Stimulated activated naive CD8-positive, alpha-beta T cell treated with anti-CD3 and anti-CD28 coated beads, Interleukin-15, Interleukin-2, amounts not matched to agents 100 ng/mL and 50 ng/mL, for 24 hours (primary cell): ENCODE data around the gene SERINC3.
"Not testable (repeated sequence)": the region's sequence is repeated elsewhere in the genome, so short reads cannot be mapped to it uniquely, and the experiment has no call there.

Source experiments
- H3K27ac Mint-ChIP-seq: one replicate; pipeline ENCODE4 v1.8.0; 2021; ENCODE audit warnings: mild to moderate bottlenecking, mixed read lengths
- H3K27me3 Mint-ChIP-seq: one replicate; pipeline ENCODE4 v1.8.0; 2021; ENCODE audit warnings: mixed read lengths
- H3K36me3 Mint-ChIP-seq: one replicate; pipeline ENCODE4 v1.8.0; 2021; ENCODE audit warnings: low read depth, mixed read lengths
- H3K4me1 Mint-ChIP-seq: one replicate; pipeline ENCODE4 v1.8.0; 2021; ENCODE audit warnings: low read depth, mixed read lengths
- H3K4me3 Mint-ChIP-seq: one replicate; pipeline ENCODE4 v1.8.0; 2021; ENCODE audit warnings: mild to moderate bottlenecking, mixed read lengths
- H3K9me3 Mint-ChIP-seq: one replicate; pipeline ENCODE4 v1.8.0; 2021; ENCODE audit warnings: mixed read lengths

Gene SERINC3

DNA sequence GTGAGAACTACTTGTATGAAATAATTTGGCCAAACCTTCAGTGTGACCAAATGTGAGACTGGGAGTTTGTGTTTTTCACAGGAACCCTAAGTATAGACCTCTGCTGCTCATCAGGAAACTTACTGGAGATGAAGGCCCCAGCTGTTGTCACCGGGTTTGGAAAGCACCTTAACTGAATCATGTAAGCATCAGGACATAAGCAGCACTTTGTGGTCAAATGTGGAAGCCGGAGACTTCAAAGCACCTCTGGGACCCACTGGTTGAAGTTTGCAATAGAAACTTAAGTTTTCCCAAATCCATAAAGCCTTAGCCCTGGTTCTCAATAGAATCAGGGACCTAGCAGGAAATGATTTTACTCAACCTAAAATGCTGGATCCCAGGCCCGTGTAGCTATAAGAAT, 31.9 kb downstream of the SERINC3 start:
- peak overlapping the region; percentile 23 for H3K27ac Mint-ChIP-seq
- peaks cover 38% of the 10 kb centered on the region for H3K4me1 Mint-ChIP-seq
- no peaks in the 10 kb centered on the region for H3K27me3 Mint-ChIP-seq
- no peaks in the 10 kb centered on the region for H3K9me3 Mint-ChIP-seq
- no peak overlapping the region for H3K4me3 Mint-ChIP-seq
- H3K36me3 Mint-ChIP-seq: peaks cover 58% of the 10 kb centered on the region

DNA sequence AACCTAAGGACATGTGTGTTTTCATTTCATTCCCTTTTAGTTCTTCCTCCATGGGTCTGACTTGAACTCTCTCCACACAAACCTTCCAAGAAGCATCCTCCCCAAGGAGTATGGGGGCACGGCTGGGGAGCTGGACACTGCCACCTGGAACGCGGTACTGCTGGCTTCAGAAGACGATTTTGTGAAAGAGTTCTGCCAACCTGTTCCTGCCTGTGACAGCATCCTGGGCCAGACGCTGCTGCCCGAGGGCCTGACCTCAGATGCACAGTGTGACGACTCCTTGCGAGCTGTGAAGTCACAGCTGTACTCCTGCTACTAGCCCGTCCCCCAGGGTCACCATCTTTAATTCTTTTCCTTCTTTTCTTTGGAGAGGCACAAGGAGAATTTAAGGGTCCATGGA, 32.6 kb downstream of the SERINC3 start:
- Mint-ChIP-seq H3K27ac (peak overlapping the region; percentile 23), H3K4me1 (peaks cover 32% of the 10 kb centered on the region), H3K36me3 (peaks cover 52% of the 10 kb centered on the region), H3K9me3 (no peaks in the 10 kb centered on the region), H3K4me3 (no peak overlapping the region), H3K27me3 (no peaks in the 10 kb centered on the region)

DNA sequence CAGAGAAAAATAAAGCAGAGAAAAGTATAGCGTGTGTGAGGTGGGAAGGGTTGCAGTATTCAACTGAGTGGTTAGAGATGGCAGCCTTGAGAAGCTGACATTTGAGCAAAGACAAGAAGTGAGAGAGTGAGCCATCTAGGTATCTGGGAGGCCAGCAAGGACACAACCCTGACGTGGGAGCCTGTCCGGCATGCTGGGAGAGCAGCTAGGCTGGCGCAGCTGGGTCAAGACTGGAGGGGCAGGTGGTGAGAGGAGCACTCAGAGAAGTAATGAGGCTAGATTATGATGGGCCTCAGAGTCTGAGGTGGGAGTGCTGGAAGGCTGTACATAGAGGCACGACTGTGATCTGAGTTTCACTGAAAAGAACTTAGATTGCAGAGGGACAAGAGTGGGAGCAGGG, 33.3 kb downstream of the SERINC3 start:
- Mint-ChIP-seq H3K4me3 (no peak overlapping the region), H3K9me3 (no peaks in the 10 kb centered on the region), H3K4me1 (peaks cover 27% of the 10 kb centered on the region), H3K36me3 (peaks cover 53% of the 10 kb centered on the region), H3K27me3 (no peaks in the 10 kb centered on the region), H3K27ac (peak overlapping the region; percentile 53)

DNA sequence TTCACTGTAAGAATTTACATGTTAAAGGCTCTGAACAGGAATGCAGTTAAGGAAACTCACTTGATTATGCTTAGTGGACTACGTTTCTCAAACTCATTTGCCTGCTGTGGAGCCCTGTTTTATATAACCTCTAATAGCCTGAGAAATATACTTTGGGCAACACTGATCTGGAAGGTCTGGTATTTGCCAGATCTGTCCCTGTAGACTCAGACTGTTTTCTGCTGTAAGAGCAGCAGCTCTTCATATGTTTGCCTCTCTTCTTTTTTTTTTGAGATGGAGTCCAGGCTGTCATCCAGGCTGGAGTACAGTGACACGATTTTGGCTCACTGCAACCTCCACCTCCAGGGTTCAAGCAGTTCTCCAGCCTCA, 36.1 kb downstream of the SERINC3 start:
- Mint-ChIP-seq H3K4me3 (no peak overlapping the region), H3K27ac (peak overlapping the region; percentile 16), H3K36me3 (peaks cover 58% of the 10 kb centered on the region), H3K27me3 (no peaks in the 10 kb centered on the region), H3K4me1 (peaks cover 15% of the 10 kb centered on the region), H3K9me3 (no peaks in the 10 kb centered on the region)

DNA sequence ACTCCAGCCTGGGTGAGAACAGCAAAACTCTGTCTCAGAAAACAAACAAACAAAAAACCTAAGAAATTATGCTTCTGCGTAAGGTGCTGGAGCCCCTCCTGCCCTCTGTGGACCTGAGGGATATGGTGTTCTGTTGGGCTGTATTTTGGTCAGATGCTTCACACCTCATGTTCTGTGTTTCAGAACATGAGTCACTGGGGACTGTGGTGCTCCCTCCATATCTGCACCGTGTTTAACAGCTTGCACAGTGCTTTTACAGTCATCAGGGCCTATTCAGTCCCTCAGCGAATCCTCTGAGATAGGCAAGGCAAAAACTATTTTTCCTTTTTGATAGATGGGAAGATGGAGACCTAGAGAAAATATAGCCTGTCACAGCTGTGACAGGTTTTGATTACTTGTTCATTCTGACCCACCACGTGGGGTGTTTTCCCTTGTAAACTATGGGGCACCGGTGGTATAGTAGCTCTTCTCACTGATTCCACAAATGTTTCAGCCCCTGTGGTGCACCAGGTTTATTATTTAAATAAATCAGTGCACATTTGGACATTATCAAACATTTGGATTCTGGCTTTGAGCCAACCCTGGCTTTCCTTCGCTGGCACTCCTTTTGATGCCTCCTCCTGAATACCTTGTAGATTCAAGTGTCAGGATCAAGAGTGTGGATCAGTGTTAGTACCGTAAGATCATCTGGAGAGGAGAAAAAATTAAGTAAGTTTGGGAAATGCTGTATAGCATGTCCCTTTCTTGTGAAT, 36.6 kb downstream of the SERINC3 start:
- peaks cover 58% of the 10 kb centered on the region for H3K36me3 Mint-ChIP-seq
- peak overlapping the region; percentile 3 for H3K27ac Mint-ChIP-seq
- no peaks in the 10 kb centered on the region for H3K9me3 Mint-ChIP-seq
- no peaks in the 10 kb centered on the region for H3K27me3 Mint-ChIP-seq
- H3K4me1 Mint-ChIP-seq: peaks cover 12% of the 10 kb centered on the region
- no peak overlapping the region for H3K4me3 Mint-ChIP-seq

DNA sequence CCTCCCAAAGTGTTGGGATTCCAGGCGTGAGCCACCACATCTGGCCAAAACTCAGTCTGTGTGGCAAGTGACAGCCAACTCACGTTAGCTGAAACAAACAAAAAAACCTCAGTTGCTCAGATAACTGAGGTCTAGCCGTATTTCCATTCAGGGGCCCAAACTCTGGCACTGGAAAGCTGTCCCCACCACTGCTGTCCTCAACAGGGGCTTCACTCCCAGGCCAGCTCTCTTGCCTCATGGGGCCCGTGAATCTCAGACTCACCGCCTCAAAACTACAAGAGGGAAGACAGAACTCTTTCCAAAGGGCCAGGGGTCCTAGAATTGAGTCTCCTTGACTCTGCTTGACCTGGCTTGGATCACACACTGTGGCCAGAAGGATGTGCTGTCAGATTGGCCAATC, 38.8 kb downstream of the SERINC3 start:
- H3K27me3 Mint-ChIP-seq: no peaks in the 10 kb centered on the region

DNA sequence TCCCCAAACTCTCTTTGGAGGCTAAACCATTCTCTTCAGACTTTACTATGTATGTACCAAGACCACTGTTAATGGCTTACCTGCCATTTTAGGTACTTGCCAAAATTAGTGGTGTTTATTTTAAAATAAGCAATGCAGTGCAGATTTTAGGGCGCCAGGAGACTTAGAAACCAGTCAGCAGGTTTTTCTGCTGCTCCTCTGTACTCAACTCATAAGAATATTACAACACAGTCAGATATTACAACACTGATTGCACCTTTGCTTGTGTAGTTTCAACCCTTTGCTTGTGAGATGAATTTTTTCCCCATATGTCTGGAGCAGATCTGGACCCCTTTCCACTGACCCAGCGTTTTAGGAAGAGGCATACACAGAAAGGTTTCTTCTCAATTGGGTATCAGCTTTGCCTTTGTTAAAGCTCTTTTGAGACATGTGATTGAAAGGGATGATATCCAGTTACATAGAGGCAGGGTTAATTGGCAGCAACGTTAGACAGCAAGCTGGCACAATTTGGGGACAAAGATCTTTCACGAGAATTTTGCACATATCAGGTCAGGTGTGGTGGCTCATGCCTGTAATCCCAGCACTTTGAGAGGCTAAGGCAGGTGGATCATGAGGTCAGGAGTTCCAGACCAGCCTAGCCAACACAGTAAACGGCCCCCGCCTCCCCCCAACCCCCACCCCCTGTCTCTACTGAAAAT, 40.0 kb downstream of the SERINC3 start:
- Mint-ChIP-seq H3K4me1 (peaks cover 12% of the 10 kb centered on the region), H3K9me3 (no peaks in the 10 kb centered on the region), H3K27me3 (no peaks in the 10 kb centered on the region), H3K27ac (no peak overlapping the region), H3K36me3 (peaks cover 40% of the 10 kb centered on the region), H3K4me3 (no peak overlapping the region)

More for the DNA sequence above, 38.8 kb downstream of the SERINC3 start:
- no peaks in the 10 kb centered on the region for H3K9me3 Mint-ChIP-seq
- no peak overlapping the region for H3K27ac Mint-ChIP-seq
- no peak overlapping the region for H3K4me3 Mint-ChIP-seq
- peaks cover 40% of the 10 kb centered on the region for H3K36me3 Mint-ChIP-seq
- peaks cover 7% of the 10 kb centered on the region for H3K4me1 Mint-ChIP-seq

DNA sequence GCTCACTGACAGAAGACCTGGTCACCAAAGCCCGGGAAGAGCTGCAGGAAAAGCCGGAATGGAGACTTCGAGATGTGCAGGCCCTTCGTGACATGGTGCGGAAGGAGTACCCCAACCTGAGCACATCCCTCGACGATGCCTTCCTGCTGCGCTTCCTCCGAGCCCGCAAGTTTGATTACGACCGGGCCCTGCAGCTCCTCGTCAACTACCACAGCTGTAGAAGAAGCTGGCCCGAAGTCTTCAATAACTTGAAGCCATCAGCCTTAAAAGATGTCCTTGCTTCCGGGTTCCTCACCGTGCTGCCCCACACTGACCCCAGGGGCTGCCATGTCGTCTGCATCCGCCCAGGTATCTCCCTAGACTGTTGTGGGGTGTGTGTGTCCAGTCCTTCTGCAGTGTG, 41.8 kb downstream of the SERINC3 start:
- Mint-ChIP-seq H3K4me3 (no peak overlapping the region), H3K4me1 (peaks cover 20% of the 10 kb centered on the region), H3K9me3 (no peaks in the 10 kb centered on the region), H3K36me3 (peaks cover 29% of the 10 kb centered on the region), H3K27ac (no peak overlapping the region), H3K27me3 (no peaks in the 10 kb centered on the region)

DNA sequence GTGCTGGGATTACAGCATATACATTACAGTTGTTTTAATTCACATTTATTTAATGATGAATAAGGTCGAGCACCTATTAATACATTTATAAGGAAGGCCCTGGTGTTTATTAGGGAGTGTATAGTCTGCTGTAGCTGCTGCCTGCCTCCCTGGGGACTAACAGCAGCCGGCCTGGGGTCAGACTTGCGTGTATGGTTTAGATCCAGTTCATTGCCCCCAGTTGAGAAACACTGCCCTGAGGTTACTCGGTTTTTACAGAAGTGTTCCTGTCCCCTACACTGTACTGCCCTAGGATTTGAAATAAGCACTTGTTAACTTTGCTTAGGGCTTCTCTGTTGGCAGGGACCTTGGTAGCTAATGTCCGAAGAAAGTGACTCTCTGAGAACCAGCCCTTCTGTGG, 42.2 kb downstream of the SERINC3 start:
- H3K27ac Mint-ChIP-seq: no peak overlapping the region
- H3K36me3 Mint-ChIP-seq: peaks cover 28% of the 10 kb centered on the region

DNA sequence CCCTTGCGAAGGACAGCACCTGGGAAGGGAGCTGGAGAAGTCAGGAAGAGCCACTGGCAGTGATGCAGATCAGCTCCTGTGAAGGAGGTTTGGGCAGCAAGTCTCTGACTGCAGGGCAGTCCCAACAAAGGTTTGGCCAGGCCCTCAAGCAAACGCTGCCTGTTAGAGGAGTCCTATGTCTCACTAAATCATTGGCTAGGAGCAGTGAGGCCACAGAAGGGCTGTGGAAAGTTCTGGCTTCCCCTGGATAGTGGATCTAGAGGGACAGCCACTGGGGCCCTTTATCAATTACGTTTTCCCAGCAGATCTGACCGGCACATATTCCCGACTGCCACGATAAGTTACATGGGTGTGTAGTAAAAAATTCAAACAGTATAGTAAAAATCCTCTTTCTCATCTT, 43.7 kb downstream of the SERINC3 start:
- peaks cover 19% of the 10 kb centered on the region for H3K36me3 Mint-ChIP-seq
- no peaks in the 10 kb centered on the region for H3K27me3 Mint-ChIP-seq
- H3K4me1 Mint-ChIP-seq: peaks cover 25% of the 10 kb centered on the region
- no peak overlapping the region for H3K4me3 Mint-ChIP-seq
- H3K27ac Mint-ChIP-seq: no peak overlapping the region
- no peaks in the 10 kb centered on the region for H3K9me3 Mint-ChIP-seq

More for the DNA sequence above, 42.2 kb downstream of the SERINC3 start:
- Mint-ChIP-seq H3K9me3 (no peaks in the 10 kb centered on the region), H3K4me1 (peaks cover 22% of the 10 kb centered on the region), H3K4me3 (no peak overlapping the region), H3K27me3 (no peaks in the 10 kb centered on the region)

DNA sequence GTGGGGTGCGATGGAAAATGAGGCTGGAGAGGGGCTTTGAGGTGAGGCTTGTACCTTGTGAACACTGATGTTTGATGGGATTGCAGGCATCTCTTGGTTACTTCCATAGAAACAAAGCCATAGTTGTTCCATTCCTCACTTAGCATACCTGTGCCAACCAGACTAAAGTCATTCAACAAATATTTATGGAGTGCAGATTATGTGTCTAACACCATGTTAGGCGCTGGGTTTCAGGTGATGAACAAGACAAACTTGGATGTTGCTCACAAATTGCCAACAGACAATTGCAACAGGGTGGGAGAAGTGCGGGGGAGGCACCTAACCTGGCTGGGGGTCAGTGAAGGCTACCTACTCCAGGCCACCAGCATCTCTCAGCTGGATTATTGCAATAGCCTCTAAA, 44.7 kb downstream of the SERINC3 start:
- no peaks in the 10 kb centered on the region for H3K27me3 Mint-ChIP-seq

DNA sequence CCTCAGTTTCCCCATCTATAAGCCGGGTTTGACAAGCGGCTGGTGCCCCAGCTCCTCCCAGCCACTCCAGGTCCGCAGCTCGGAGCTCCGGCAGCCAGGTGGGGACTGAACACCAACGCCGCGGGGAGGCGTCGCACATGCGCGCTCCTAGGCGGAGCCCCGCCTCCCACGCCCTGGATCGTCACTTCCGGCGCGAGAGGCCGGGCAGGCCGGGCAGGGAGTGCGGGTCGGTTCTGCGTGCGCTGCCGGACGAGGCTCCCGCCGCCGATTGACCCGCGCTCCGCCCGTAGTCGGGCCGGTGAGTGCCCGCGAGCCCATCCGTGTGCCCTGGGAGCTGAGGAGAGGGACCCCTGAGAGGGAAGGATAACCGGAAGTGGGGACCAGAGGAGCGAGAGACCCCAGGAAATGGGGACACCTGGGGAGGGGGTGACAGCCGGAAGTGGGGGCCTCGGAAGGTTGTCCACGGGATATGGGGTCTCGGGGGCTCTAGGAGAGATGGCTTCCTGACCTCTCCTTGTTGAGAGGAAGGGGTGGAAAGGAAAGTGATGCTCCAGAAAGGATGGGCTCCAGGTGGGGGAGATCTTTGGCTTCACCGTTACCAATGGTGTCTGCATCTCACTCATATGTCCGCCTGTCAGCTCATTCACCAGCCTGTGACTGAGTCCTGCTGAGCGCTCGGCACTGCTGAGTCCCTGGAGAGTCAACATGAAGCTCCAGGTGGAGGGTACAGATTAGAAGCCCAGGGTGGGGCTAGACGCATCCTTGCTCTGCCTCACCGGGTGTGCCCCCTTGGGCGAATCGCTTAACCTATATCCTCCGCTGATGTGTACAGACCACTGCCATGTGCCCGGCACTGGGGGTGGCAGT, 45.9 kb downstream of the SERINC3 start, which contains the start of gene TTPAL:
Gene TTPAL, plus strand, starts transcription at position 181 of the 867 bp plus-strand sequence. CDS start 4,126 bp downstream, outside the sequence.
- peak within 1 kb of the TSS; percentile 95 for H3K4me3 Mint-ChIP-seq
- H3K4me1 Mint-ChIP-seq: peaks cover 25% of the 10 kb centered on the region
- H3K27ac Mint-ChIP-seq: peak within 1 kb of the TSS; percentile 97
- H3K36me3 Mint-ChIP-seq: peaks cover 4% of the 10 kb centered on the region
- no peaks in the 10 kb centered on the region for H3K9me3 Mint-ChIP-seq
- H3K27me3 Mint-ChIP-seq: no peaks in the 10 kb centered on the region

More for the DNA sequence above, 44.7 kb downstream of the SERINC3 start:
- Mint-ChIP-seq H3K36me3 (peaks cover 17% of the 10 kb centered on the region), H3K9me3 (no peaks in the 10 kb centered on the region), H3K27ac (no peak overlapping the region), H3K4me1 (peaks cover 25% of the 10 kb centered on the region), H3K4me3 (peak overlapping the region; percentile 95)

DNA sequence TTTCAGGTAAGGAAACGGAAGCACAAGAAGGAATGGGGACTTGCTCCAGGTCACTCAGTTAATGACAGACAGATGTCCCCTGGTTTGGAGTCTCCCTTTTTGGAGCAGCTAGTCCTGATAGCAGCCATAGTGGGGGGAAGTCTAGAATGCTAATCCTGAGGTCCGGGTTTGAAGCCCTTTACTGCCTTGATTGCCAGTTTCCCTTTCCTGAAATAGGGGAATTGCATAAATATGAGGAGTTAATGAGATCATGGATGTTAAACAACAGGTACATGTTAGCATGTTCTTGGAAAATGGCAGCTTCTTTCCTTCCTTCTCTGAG, 46.5 kb downstream of the SERINC3 start:
- Mint-ChIP-seq H3K36me3 (no peaks in the 10 kb centered on the region), H3K27me3 (no peaks in the 10 kb centered on the region), H3K4me3 (peak overlapping the region; percentile 95), H3K27ac (peak overlapping the region; percentile 97), H3K4me1 (peaks cover 25% of the 10 kb centered on the region), H3K9me3 (no peaks in the 10 kb centered on the region)

DNA sequence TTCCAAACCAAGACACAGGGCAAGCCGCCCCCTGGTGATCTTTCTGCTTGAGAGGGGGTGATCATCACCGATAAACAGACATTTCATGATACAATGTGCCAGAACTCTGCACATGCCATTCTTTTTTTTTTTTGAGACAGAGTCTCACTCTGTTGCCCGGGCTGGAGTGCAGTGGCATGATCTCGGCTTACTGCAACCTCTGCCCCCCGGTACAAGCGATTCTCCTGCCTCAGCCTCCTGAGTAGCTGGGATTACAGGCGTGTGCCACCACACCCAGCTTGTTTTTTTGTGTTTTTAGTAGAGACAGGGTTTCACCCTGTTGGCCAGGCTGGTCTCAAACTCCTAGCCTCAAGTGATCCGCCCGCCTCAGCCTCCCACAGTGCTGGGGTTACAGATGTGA, 49.6 kb downstream of the SERINC3 start:
- peaks cover 24% of the 10 kb centered on the region for H3K4me1 Mint-ChIP-seq
- not testable (repeated sequence) for H3K9me3 Mint-ChIP-seq, H3K4me3 Mint-ChIP-seq, H3K36me3 Mint-ChIP-seq, H3K27me3 Mint-ChIP-seq, H3K27ac Mint-ChIP-seq

DNA sequence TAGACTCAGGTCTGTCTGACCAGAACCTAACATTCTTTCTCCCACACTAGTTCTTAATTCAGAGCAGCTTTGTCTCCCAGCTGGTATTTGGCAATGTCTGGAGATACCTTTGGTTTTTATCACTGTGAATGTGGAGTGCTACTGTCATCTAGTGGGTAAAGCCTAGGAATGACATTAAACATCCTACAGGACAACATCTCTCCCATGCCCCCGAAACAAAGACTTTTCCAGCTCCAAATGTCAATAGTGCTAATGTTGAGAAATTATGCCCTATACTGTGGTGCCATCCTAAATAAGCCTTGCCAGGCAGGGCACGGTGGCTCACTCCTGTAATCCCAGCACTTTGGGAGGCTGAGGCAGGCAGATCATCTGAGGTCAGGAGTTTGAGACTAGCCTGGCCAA, 50.4 kb downstream of the SERINC3 start:
- H3K4me3 Mint-ChIP-seq: no peak overlapping the region
- H3K27me3 Mint-ChIP-seq: no peaks in the 10 kb centered on the region
- no peak overlapping the region for H3K27ac Mint-ChIP-seq
- H3K4me1 Mint-ChIP-seq: peaks cover 16% of the 10 kb centered on the region
- H3K9me3 Mint-ChIP-seq: no peaks in the 10 kb centered on the region
- H3K36me3 Mint-ChIP-seq: no peaks in the 10 kb centered on the region
